OCI-LY1 (cell line): ENCODE data around the gene CBX7.

Experiments
- H2AFZ ChIP-seq: fragments of 200-600 bp; sonication (generic), shearing (Covaris generic); 2 replicates; pipeline ENCODE4 v1.6.0; 2014; ENCODE audit warnings: antibody characterized with exemption, mild to moderate bottlenecking, low read length
- H3F3A ChIP-seq: fragments of 200-600 bp; sonication (generic), shearing (Covaris generic); 2 replicates; pipeline ENCODE4 v1.6.0; 2014; ENCODE audit warnings: mild to moderate bottlenecking, antibody characterized with exemption, low read length, moderate library complexity; ENCODE audit not compliant: insufficient read depth
- H3K27ac ChIP-seq: fragments of 200-600 bp; sonication (generic); 2 replicates; pipeline ENCODE4 v1.5.1; 2014; ENCODE audit warnings: low read length, mixed run types, mild to moderate bottlenecking, low read depth; ENCODE audit not compliant: poor library complexity, severe bottlenecking
- H3K27me3 ChIP-seq: fragments of 200-600 bp; sonication (generic); 2 replicates; pipeline ENCODE4 v1.6.0; 2014; ENCODE audit warnings: antibody characterized with exemption, mild to moderate bottlenecking, low read length, moderate library complexity; ENCODE audit not compliant: insufficient read depth
- H3K36me3 ChIP-seq: fragments of 200-600 bp; sonication (generic); 2 replicates; pipeline ENCODE4 v1.6.1; 2014; ENCODE audit warnings: mild to moderate bottlenecking, antibody characterized with exemption, low read length, moderate library complexity, mixed read lengths; ENCODE audit not compliant: insufficient read depth
- H3K4me1 ChIP-seq: fragments of 200-600 bp; sonication (generic); 2 replicates; pipeline ENCODE4 v1.5.1; 2014; ENCODE audit warnings: mild to moderate bottlenecking, low read length, moderate library complexity; ENCODE audit not compliant: insufficient read depth, severe bottlenecking
- H3K4me2 ChIP-seq: fragments of 200-600 bp; sonication (generic), shearing (Covaris generic); 2 replicates; pipeline ENCODE4 v1.6.1; 2014; ENCODE audit warnings: low read length
- H3K4me3 ChIP-seq: fragments of 200-600 bp; sonication (generic); 2 replicates; pipeline ENCODE4 v1.5.1; 2014; ENCODE audit warnings: low read length, low read depth, mild to moderate bottlenecking, mixed read lengths; ENCODE audit not compliant: poor library complexity, severe bottlenecking
- H3K79me2 ChIP-seq: fragments of 200-600 bp; shearing (Covaris generic); 2 replicates; pipeline ENCODE4 v1.6.1; 2016; ENCODE audit warnings: mixed run types, low read length, mixed read lengths; ENCODE audit not compliant: insufficient read depth
- H3K9ac ChIP-seq: fragments of 200-600 bp; sonication (generic), shearing (Covaris generic); 2 replicates; pipeline ENCODE4 v1.6.1; 2014; ENCODE audit warnings: mild to moderate bottlenecking, low read length, mixed read lengths
- H3K9me2 ChIP-seq: fragments of 200-600 bp; sonication (generic), shearing (Covaris generic); 2 replicates; pipeline ENCODE4 v1.6.1; 2014; ENCODE audit warnings: low read depth, mild to moderate bottlenecking, low read length, mixed read lengths
- H3K9me3 ChIP-seq: fragments of 200-600 bp; shearing (Covaris generic); 2 replicates; pipeline ENCODE4 v1.6.1; 2014; ENCODE audit warnings: low read length, mixed read lengths
- H4K20me1 ChIP-seq: fragments of 200-600 bp; sonication (generic), shearing (Covaris generic); 2 replicates; pipeline ENCODE4 v1.6.0; 2016; ENCODE audit warnings: mild to moderate bottlenecking, low read length; ENCODE audit not compliant: insufficient read depth
- EZH2 ChIP-seq: fragments of 200-600 bp; sonication (generic), shearing (Covaris generic); IDR thresholded peaks from 2 replicates; pipeline ENCODE4 v1.8.0; 2017; ENCODE audit warnings: borderline replicate concordance, mixed run types, mild to moderate bottlenecking, antibody characterized with exemption, low read length, moderate library complexity, mixed read lengths
- TF ChIP-seq, protein P1 (sequence below): fragments of 200-600 bp; sonication (generic), shearing (Covaris generic); IDR thresholded peaks from 2 replicates; pipeline ENCODE4 v1.5.1; 2017; ENCODE audit warnings: mild to moderate bottlenecking, antibody characterized with exemption, low read length, moderate library complexity, mixed read lengths

CBX7 gene

DNA sequence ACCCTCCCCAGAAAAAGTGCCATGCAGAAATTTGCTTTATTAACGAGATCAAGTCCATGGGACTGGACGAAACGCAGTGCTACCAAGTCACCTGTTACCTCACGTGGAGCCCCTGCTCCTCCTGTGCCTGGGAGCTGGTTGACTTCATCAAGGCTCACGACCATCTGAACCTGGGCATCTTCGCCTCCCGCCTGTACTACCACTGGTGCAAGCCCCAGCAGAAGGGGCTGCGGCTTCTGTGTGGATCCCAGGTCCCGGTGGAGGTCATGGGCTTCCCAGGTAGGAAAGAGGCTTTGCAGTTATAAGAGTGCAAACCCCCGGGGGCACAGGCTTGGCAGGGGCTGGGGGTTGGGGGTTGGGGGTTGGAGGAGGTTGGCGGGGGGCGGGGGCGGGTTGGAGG lies 51.3 kb downstream of the CBX7 start:
- no peak for TF ChIP-seq EZH2
- Histone ChIP-seq H4K20me1 (no peaks in the 10 kb centered on the region), H3K36me3 (no peaks in the 10 kb centered on the region)

GRCh38 chr22:39098576-39098975 lies 53.9 kb downstream of the CBX7 start:
- no peak overlapping the region for H3K4me3 ChIP-seq
- no peaks in the 10 kb centered on the region for H3K27me3 ChIP-seq
- H3F3A ChIP-seq = no peaks in the 10 kb centered on the region
- no peaks in the 10 kb centered on the region for H3K4me1 ChIP-seq
- no peaks in the 10 kb centered on the region for H3K9me2 ChIP-seq
- no peak overlapping the region for H3K4me2 ChIP-seq
- H4K20me1 ChIP-seq = no peaks in the 10 kb centered on the region
- TF ChIP-seq, protein P1, sequence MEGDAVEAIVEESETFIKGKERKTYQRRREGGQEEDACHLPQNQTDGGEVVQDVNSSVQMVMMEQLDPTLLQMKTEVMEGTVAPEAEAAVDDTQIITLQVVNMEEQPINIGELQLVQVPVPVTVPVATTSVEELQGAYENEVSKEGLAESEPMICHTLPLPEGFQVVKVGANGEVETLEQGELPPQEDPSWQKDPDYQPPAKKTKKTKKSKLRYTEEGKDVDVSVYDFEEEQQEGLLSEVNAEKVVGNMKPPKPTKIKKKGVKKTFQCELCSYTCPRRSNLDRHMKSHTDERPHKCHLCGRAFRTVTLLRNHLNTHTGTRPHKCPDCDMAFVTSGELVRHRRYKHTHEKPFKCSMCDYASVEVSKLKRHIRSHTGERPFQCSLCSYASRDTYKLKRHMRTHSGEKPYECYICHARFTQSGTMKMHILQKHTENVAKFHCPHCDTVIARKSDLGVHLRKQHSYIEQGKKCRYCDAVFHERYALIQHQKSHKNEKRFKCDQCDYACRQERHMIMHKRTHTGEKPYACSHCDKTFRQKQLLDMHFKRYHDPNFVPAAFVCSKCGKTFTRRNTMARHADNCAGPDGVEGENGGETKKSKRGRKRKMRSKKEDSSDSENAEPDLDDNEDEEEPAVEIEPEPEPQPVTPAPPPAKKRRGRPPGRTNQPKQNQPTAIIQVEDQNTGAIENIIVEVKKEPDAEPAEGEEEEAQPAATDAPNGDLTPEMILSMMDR = no peak
- TF ChIP-seq EZH2 = no peak
- H3K9ac ChIP-seq = no peak overlapping the region
- H3K9me3 ChIP-seq = no peaks in the 10 kb centered on the region
- no peaks in the 10 kb centered on the region for H3K36me3 ChIP-seq
- H2AFZ ChIP-seq = no peak overlapping the region
- H3K27ac ChIP-seq = no peak overlapping the region
- no peaks in the 10 kb centered on the region for H3K79me2 ChIP-seq

More for the DNA sequence above, 51.3 kb downstream of the CBX7 start:
- no peaks in the 10 kb centered on the region for H3K9me3 ChIP-seq
- H3F3A ChIP-seq = no peaks in the 10 kb centered on the region
- H3K27ac ChIP-seq = no peak overlapping the region
- no peak overlapping the region for H3K4me3 ChIP-seq
- H2AFZ ChIP-seq = no peak overlapping the region
- H3K9me2 ChIP-seq = no peaks in the 10 kb centered on the region
- H3K4me1 ChIP-seq = no peaks in the 10 kb centered on the region
- H3K4me2 ChIP-seq = no peak overlapping the region
- no peak overlapping the region for H3K9ac ChIP-seq
- no peaks in the 10 kb centered on the region for H3K79me2 ChIP-seq
- no peaks in the 10 kb centered on the region for H3K27me3 ChIP-seq

GRCh38 chr22:39098026-39098425 lies 54.5 kb downstream of the CBX7 start:
- Histone ChIP-seq H4K20me1 (no peaks in the 10 kb centered on the region), H3K9me2 (no peaks in the 10 kb centered on the region), H3K27ac (no peak overlapping the region), H3K27me3 (no peaks in the 10 kb centered on the region), H3K4me1 (no peaks in the 10 kb centered on the region), H3K9me3 (no peaks in the 10 kb centered on the region), H3K4me2 (no peak overlapping the region), H3K36me3 (no peaks in the 10 kb centered on the region), H3K79me2 (no peaks in the 10 kb centered on the region), H3K9ac (no peak overlapping the region), H3F3A (no peaks in the 10 kb centered on the region), H2AFZ (no peak overlapping the region), H3K4me3 (no peak overlapping the region)
- TF ChIP-seq EZH2 = no peak
- TF ChIP-seq, protein P1 = no peak
